HG03521 (cell line): Measurements from ENCODE around the gene CATSPERD.

ENCODE experiments used
- ATAC-seq: cut with Tn5 transposase; IDR thresholded peaks from one replicate; pipeline ENCODE4 v1.9.1; 2021; ENCODE audit warnings: mild to moderate bottlenecking, moderate library complexity; ENCODE audit not compliant: unreplicated experiment

Gene CATSPERD

DNA sequence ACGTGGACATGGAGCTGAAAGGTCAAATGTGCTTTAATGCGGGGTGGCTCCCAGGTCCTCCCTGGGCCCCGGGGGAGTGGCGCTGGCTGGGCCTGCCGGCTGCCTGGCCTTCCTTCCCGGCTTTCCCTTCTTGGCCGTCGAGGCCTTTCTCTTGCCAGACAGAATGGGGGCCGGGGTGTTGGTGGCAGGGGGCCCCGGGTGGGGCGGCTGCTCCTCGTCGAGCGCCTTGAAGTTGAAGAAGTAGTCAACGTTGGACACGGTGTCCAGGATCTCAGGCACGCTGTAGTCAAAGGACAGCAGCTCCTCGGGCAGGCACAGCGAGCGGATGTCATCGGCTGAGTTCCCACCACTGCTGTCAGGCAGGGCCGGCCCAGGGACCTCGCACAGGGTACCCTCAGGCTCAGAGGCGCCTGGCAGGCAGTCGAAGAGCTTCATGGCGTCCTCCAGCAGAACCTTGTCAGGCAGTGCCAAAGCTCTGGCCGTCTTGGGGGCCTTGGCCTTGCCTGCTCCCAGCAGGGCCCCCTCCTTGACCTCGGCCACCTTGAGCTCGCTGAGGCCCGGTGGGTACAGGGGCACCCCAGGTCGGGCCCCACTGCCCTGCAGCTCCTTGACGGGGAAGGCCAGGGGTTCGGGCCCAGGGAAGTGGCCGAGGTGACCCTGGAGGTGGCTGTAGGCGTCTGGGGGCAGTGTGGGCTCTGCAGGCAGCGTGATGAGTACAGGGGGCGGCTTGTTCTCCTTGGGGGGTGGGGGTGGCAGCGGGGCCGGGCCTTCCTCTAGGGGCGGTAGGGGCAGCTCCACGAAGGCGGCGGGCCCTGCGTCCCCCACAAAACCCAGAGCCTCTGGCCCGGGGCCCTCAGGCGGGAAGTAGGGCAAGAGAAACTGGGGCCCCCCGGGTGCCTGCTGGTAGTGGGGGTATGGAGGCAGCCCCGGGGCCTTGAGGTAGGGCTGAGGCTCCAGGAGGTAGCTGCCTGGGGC, 62.8 kb downstream of the CATSPERD start:
- ATAC-seq, result no peak

- ATAC-seq, result no peak
These were observed 64.2 kb downstream of the CATSPERD start, which contains the start of gene PRR22 for GRCh38 chr19:5784581-5785147. PRR22 (minus strand) TSS chr19:5784746; CDS start chr19:5784660, 86 bp downstream.

DNA sequence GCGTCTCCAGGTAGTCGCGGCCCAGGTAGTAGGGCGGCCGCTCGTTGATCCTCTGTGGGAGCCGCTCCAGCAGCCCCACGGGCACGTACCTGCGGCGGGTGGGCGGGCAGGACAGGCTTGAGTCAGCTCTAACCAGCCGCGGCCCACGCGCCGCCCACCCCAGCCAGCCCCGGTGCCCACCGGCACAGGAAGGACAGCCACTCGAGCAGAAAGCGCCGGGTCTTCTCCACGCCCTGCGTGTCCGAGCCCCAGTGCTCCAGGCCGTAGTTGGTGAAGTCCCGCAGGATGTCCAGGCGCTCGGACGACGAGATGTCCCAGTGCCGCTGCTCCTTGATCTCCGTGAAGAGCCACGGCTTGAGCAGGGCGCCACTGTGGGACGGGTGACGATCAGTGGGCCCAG, 65.0 kb downstream of the CATSPERD start:
- no peak for ATAC-seq

GRCh38 chr19:5786593-5787408, 66.4 kb downstream of the CATSPERD start:
- ATAC-seq, result no peak

GRCh38 chr19:5787409-5788182, 67.2 kb downstream of the CATSPERD start:
- no peak for ATAC-seq

- no peak for ATAC-seq
These were observed 68.0 kb downstream of the CATSPERD start for GRCh38 chr19:5788422-5788821.

GRCh38 chr19:5789351-5789761, 68.9 kb downstream of the CATSPERD start:
- no peak for ATAC-seq

DNA sequence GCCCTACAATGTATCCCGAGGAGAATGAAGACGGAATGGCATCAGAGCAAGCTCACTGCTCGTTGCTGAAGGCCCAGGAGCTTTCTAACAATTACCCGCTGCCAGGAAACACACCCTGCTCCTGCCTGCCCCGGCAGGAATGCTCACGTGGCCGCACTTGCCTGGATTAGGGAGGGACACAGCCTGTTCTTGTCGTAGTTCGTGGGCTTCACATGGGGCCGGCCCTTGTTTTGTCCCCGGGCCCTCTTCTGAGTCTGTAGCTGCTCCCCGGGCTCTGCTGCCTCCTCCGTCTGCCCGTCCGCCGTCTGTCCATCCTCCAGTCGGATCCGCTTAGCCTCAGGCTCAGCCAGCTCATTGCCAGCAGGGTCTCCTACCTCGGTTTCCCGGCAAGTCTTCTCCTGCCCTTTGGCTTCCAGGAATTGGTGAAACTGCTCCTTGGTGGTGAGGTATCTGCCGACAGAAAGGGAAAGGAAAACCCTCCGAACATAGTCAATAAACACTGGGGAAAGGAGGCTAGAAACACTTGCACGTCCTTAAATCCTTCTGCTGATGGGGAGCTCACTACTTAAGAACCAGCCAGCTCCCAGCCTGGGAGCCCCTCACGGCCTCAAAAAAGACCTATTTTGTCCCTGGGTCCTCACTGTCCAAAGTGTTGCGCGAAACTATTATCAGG, 69.6 kb downstream of the CATSPERD start:
- ATAC-seq, result no peak

GRCh38 chr19:5790559-5791520, 70.4 kb downstream of the CATSPERD start, which contains the start of gene DUS3L:
DUS3L (minus strand) TSS chr19:5791163; CDS start chr19:5791141, 22 bp downstream.
- peak; percentile 91 for ATAC-seq

DNA sequence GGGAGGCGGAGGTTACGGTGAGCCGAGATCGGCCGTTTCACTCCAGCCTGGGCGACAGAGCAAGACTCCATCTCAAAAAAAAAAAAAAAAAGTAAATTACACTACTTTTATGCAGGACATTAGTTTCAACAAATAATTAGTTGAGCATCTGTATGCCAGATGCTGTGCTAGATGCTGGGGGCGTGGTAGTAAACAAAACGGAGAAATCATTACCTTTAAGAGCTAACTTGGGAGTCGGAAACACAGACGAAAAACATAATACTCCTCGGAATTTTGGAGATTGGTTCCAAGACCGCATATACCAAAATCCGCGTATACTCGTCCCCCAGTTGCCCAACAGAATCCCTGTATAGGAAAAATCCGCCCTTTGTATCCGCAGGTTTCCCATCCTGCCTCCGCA, 71.8 kb downstream of the CATSPERD start:
- ATAC-seq, result no peak

- no peak for ATAC-seq
These were observed 72.8 kb downstream of the CATSPERD start for GRCh38 chr19:5793188-5793587.

GRCh38 chr19:5795382-5795919, 75.0 kb downstream of the CATSPERD start:
- no peak for ATAC-seq

GRCh38 chr19:5798244-5798643, 77.8 kb downstream of the CATSPERD start:
- ATAC-seq, result no peak

DNA sequence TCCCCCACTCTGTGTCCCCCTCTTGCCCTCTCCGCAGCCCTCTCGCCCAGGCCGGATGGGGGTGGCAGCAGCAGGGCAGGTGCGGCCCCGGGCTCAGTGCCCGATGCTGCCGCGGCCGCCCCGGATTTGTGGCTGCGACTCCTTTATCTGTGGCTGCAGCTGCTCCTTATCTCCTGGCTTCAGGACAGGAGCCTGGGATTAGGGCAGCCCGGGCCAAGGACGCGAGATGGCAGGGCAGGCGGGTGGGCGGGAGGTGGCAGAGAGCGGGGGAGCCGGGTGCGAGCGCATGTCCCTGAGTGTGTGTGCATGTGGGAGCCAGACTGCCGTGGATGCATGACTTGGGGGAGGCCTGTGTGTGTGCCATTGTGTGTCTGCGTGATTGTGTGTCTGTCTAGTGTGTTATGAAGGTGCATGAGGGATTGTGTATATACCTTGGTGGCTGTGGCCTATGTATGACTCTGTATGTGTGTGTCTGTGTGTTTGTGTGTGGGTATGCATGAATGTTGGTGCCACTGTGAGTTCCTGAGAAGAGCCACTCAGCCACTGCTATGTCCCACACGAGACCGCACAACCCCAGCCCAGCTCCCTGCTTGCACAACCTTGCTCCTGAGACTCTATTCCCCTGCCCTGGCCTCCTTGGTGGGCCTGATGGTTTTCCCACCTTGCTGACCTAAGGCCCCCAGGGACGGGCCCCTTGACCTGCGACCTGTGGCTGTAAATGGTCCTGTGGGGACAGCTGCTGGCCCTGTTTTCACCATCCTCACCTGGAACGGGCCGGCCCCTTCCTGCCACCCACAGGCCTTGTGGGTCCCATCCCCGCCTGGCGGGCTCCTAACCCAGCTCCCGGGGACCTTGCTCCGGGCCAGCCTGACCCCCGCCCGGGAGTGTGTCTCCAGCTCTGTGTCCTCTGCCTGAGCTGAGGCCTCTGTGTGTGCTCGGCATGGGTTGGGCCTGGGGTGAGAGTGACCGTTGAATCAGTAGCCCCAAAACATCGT, 79.1 kb downstream of the CATSPERD start:
- ATAC-seq, result no peak

GRCh38 chr19:5800361-5801270, 80.2 kb downstream of the CATSPERD start:
- no peak for ATAC-seq
